Astrocyte of the spinal cord (primary cell): ENCODE data around the gene NHLRC1.
"Not testable (repeated sequence)": the region's sequence is repeated elsewhere in the genome, so short reads cannot be mapped to it uniquely, and the experiment has no call there.

ENCODE experiments used
- DNase-seq: peaks from one replicate; pipeline ENCODE4 v3.0.0; 2011; ENCODE audit warnings: low read depth, low spot score
- H3K4me3 ChIP-seq: 2 replicates; pipeline ENCODE4 v1.5.1; 2011; ENCODE audit warnings: low read depth, mild to moderate bottlenecking, low read length, moderate library complexity
- CTCF ChIP-seq: IDR thresholded peaks from 2 replicates; pipeline ENCODE4 v1.5.1; 2012; ENCODE audit warnings: low read depth, mild to moderate bottlenecking, low read length, inconsistent platforms
- in situ Hi-C: cut with HindIII; loops from 2 replicates; pipeline ENCODE4 v1.10.0; 2017; ENCODE audit warnings: low sequenced_read_pairs

NHLRC1 gene

GRCh38 chr6:18151801-18152200 is 29.3 kb upstream of the NHLRC1 start:
- DNase-seq = no peak
- TF ChIP-seq CTCF = no peak
- no peak overlapping the region for H3K4me3 ChIP-seq
- in situ Hi-C loops = no loop called here

- in situ Hi-C loops, DNase-seq, H3K4me3 ChIP-seq: not testable (repeated sequence)
Measured at GRCh38 chr6:18151391-18151790, 28.9 kb upstream of the NHLRC1 start.

- peak; percentile 83 for DNase-seq
- no peak overlapping the region for H3K4me3 ChIP-seq
- no peak for TF ChIP-seq CTCF
- in situ Hi-C loops = no loop called here
Measured at GRCh38 chr6:18148304-18149025, 26.0 kb upstream of the NHLRC1 start.

GRCh38 chr6:18147616-18148015 is 25.1 kb upstream of the NHLRC1 start:
- TF ChIP-seq CTCF = no peak
- no peak for DNase-seq
- in situ Hi-C loops = no loop called here
- H3K4me3 ChIP-seq = no peak overlapping the region

GRCh38 chr6:18147160-18147559 is 24.7 kb upstream of the NHLRC1 start:
- in situ Hi-C loops = no loop called here
- DNase-seq = peak; percentile 48
- H3K4me3 ChIP-seq = no peak overlapping the region
- no peak for TF ChIP-seq CTCF

GRCh38 chr6:18142591-18142861 is 20.0 kb upstream of the NHLRC1 start:
- DNase-seq = no peak
- TF ChIP-seq CTCF = no peak
- H3K4me3 ChIP-seq = no peak overlapping the region
- in situ Hi-C loops = no loop called here

GRCh38 chr6:18141805-18142590 is 19.5 kb upstream of the NHLRC1 start:
- no peak for TF ChIP-seq CTCF
- no peak for DNase-seq
- no peak overlapping the region for H3K4me3 ChIP-seq
- in situ Hi-C loops = no loop called here
